ENCODE results near the gene SCN4B. TPM values are rescaled to one million over a fixed set of nuclear protein-coding genes. Genes with fewer than 3 reads are reported as not detected.

SCN4B gene
- total and polyA plus RNA-seq, 2 of the 8 experiments (the other 6 are each of a cell fraction or from before 2014, with no cell fraction given), result 2.8 to 4.9 TPM

DNA sequence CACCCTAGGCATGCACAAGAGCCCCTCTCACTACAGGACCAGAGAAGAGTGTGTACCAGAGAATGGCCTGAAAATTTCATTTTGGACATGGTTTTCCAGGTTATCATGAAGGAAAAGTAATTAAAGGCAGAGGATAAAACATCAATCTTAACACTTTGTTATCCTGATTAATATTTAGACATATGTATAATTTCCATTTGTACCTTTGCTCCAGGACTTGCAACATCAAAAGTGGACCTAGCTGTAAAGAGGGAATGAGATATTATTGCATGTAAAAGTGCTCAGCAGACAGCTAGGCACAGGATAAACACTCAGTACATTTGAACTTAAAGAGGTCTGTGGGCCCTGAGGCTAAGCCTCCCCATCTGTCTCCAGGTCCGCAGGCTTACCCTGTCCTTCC lies 2.0 kb upstream of the SCN4B start:
- H3K4me2 ChIP-seq (ENCODE audit: insufficient read depth in 1 of 2, low read depth in 2 of 2, low read length in 2 of 2), result peak overlapping the region; percentile 76 to 91
- no peak overlapping the region for H3K14ac ChIP-seq (ENCODE audit: insufficient read length)
- no peak overlapping the region for H2BK120ac ChIP-seq (replicated peaks; ENCODE audit: low read depth, low read length)
- no peak for DNase-seq (ENCODE audit: low read depth in 1 of 2, low spot score in 2 of 2)
- no peak overlapping the region for H2BK5ac ChIP-seq (ENCODE audit: low read depth, low read length)
- no peak overlapping the region for H3K9ac ChIP-seq (replicated peaks in 1 of 4; ENCODE audit: extremely low read depth in 1 of 4, low read depth in 3 of 4, low read length in 3 of 4)
- H3K4ac ChIP-seq (replicated peaks; ENCODE audit: insufficient read length, low read depth, low read length), result no peak overlapping the region
- H4K5ac ChIP-seq (ENCODE audit: insufficient read length, low read depth, low read length), result no peak overlapping the region
- peak overlapping the region; percentile 40; the same call in 1 of the 2 replicates for H2BK20ac ChIP-seq (ENCODE audit: low read length)
- no peaks in the 10 kb centered on the region for H3K79me2 ChIP-seq (ENCODE audit: control insufficient read depth in 1 of 2, insufficient read depth in 2 of 2, low read length in 2 of 2)
- WGBS, 2 experiments (ENCODE audit: extremely low coverage in 1 of 2, insufficient coverage in 1 of 2, insufficient read length in 1 of 2, insufficient replicate concordance in 2 of 2, low coverage in 1 of 2, low lambda C conversion rate in 2 of 2, missing lambda C conversion rate in 1 of 2), result 35% methylated on average over 1 of the region's 1 CpG; no CpG with 5 or more reads in 1 of the 2 experiments
- no peaks in the 10 kb centered on the region for H3K9me3 ChIP-seq (ENCODE audit: insufficient read depth in 2 of 2, low read depth in 1 of 2, low read length in 1 of 2)
- H3K23me2 ChIP-seq (ENCODE audit: low read depth, low read length), result peaks cover 27% of the 10 kb centered on the region
- no peak overlapping the region for H2AFZ ChIP-seq (ENCODE audit: low read length)
- peaks cover 34 to 94% (median 86%) of the 10 kb centered on the region in 4 experiments for H3K27me3 ChIP-seq (replicated peaks in 1 of 4; ENCODE audit: control insufficient read depth in 3 of 4, extremely low read depth in 1 of 4, insufficient read depth in 3 of 4, low read length in 3 of 4)
- H4K8ac ChIP-seq (ENCODE audit: extremely low read depth, insufficient read depth, low read length), result no peak overlapping the region
- 0 out of 2 replicates have a peak overlapping the region, but pooled peaks have one; percentile 66 for H2BK15ac ChIP-seq (ENCODE audit: low read length)
- POLR2A ChIA-PET (ENCODE audit: partially characterized antibody), result interaction anchor here (1.9 to 3.3 kb wide), 2 partner anchors 15 to 18 kb away, joined by 4 to 16 read pairs; no protein-coding TSS in a partner anchor
- peaks cover 4 to 58% (median 43%) of the 10 kb centered on the region in 4 experiments for H3K4me1 ChIP-seq (replicated peaks in 1 of 4; ENCODE audit: control insufficient read depth in 3 of 4, insufficient read depth in 4 of 4, low read length in 3 of 4)
- H3K27ac ChIP-seq (ENCODE audit: low read depth, low read length), result no peak overlapping the region
- H3K79me1 ChIP-seq (ENCODE audit: low read depth, low read length), result no peaks in the 10 kb centered on the region
- FAIRE-seq, result no peak
- H2AK5ac ChIP-seq (ENCODE audit: low read depth, low read length), result no peak overlapping the region
- no peak overlapping the region for H3K56ac ChIP-seq (replicated peaks; ENCODE audit: insufficient read length, low read depth, low read length)
- H3K18ac ChIP-seq (ENCODE audit: extremely low read depth, low read length), result 0 out of 2 replicates have a peak overlapping the region, but pooled peaks have one; percentile 63
- H2BK12ac ChIP-seq (ENCODE audit: low read depth, low read length), result no peak overlapping the region
- no peak overlapping the region for H3K23ac ChIP-seq (ENCODE audit: insufficient read length)
- CTCF ChIA-PET (ENCODE audit: partially characterized antibody), result interaction anchor here (1.0 to 7.4 kb wide), 7 partner anchors 8 to 455 kb away, joined by 3 to 170 read pairs (median 4); no protein-coding TSS in a partner anchor
- no peak overlapping the region for H4K91ac ChIP-seq (replicated peaks; ENCODE audit: insufficient read length, low read length)
- H3K36me3 ChIP-seq (ENCODE audit: control insufficient read depth in 2 of 4, insufficient read depth in 4 of 4, low read length in 3 of 4), result no peaks in the 10 kb centered on the region
- peak overlapping the region in 1 of 4 experiments; percentile 56; a peak in 1 of 8 replicates for H3K4me3 ChIP-seq (ENCODE audit: extremely low read depth in 1 of 4, insufficient read depth in 2 of 4, low read depth in 3 of 4, low read length in 4 of 4)
- no peaks in the 10 kb centered on the region for H4K20me1 ChIP-seq (replicated peaks in 1 of 2; ENCODE audit: control insufficient read depth in 1 of 2, insufficient read depth in 2 of 2, low read length in 2 of 2)
- TF ChIP-seq MAFK (IDR thresholded peaks at IDR 0.05; ENCODE audit: low read depth, low read length) (no peak), RAD21 (IDR thresholded peaks at IDR 0.05 in 1 of 2, conservative IDR thresholded peaks at IDR 0.05 in 1 of 2; ENCODE audit: low read depth in 2 of 2, low read length in 2 of 2) (no peak), RNF2 (IDR thresholded peaks at IDR 0.05; ENCODE audit: borderline replicate concordance, low read depth, low read length, missing control alignments, poor library complexity, severe bottlenecking) (no peak), CTBP2 (IDR thresholded peaks at IDR 0.05; ENCODE audit: borderline replicate concordance, insufficient read depth, insufficient read length, low read length) (no peak), SIRT6 (IDR thresholded peaks at IDR 0.05; ENCODE audit: low read length) (no peak), KDM4A (IDR thresholded peaks at IDR 0.05; ENCODE audit: low read depth, low read length, severe bottlenecking) (no peak), KDM1A (IDR thresholded peaks at IDR 0.05; ENCODE audit: borderline replicate concordance, low read length) (no peak), CREB1 (IDR thresholded peaks at IDR 0.05) (no peak), POLR2A (IDR thresholded peaks at IDR 0.05; ENCODE audit: control extremely low read depth in 1 of 2, low read depth in 2 of 2, low read length in 2 of 2) (no peak), BACH1 (IDR thresholded peaks at IDR 0.05; ENCODE audit: low read length) (no peak), SIX5 (IDR thresholded peaks at IDR 0.05; ENCODE audit: low read depth, low read length) (no peak), ASH2L (IDR thresholded peaks at IDR 0.05; ENCODE audit: low read length) (no peak)
- TF ChIP-seq, protein P1, sequence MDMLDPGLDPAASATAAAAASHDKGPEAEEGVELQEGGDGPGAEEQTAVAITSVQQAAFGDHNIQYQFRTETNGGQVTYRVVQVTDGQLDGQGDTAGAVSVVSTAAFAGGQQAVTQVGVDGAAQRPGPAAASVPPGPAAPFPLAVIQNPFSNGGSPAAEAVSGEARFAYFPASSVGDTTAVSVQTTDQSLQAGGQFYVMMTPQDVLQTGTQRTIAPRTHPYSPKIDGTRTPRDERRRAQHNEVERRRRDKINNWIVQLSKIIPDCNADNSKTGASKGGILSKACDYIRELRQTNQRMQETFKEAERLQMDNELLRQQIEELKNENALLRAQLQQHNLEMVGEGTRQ (IDR thresholded peaks at IDR 0.05; ENCODE audit: low read length), result no peak

All from H1 (cell line).